Vagina (tissue), 2 donors: ENCODE results near the gene FBXO17. TPM values are rescaled to one million over a fixed set of nuclear protein-coding genes. Genes with fewer than 3 reads are reported as not detected.

Experiments used
- DNase-seq, 2 donors: peaks; one replicate each; pipeline ENCODE4 v3.0.0-alpha.2; 2017; ENCODE audit errors: extremely low spot score in 2 of 2
- H3K27ac ChIP-seq: fragments of 200-600 bp; sonication (generic); one replicate; pipeline ENCODE4 v1.5.1; 2019
- H3K27me3 ChIP-seq: fragments of 200-600 bp; sonication (generic); one replicate; pipeline ENCODE4 v1.5.1; 2019
- H3K36me3 ChIP-seq, 2 donors: fragments of 200-600 bp; sonication (generic); one replicate each; pipeline ENCODE4 v1.5.1; 2017 to 2019
- H3K4me1 ChIP-seq: fragments of 200-600 bp; sonication (generic); one replicate; pipeline ENCODE4 v1.5.1; 2019
- H3K4me3 ChIP-seq, 2 donors: fragments of 200-600 bp; sonication (generic); 1 replicate in 1 of 2; 2 replicates in 1 of 2; pipeline ENCODE4 v1.5.1; 2016 to 2019
- H3K9me3 ChIP-seq: fragments of 200-600 bp; sonication (generic); one replicate; pipeline ENCODE4 v1.5.1; 2019
- CTCF ChIP-seq, 3 experiments: fragments of 450-650 bp in 2 of 3; fragments of 200-600 bp in 1 of 3; sonication (generic) in 1 of 3; IDR thresholded peaks; one replicate each; pipeline ENCODE4 v1.5.1; 2017 to 2019; ENCODE audit warnings: antibody characterized with exemption in 3 of 3, mild to moderate bottlenecking in 2 of 3, moderate library complexity in 2 of 3
- POLR2A ChIP-seq, 2 donors: fragments of 450-650 bp; IDR thresholded peaks; one replicate each; pipeline ENCODE4 v1.6.1; 2017; ENCODE audit warnings: antibody characterized with exemption in 2 of 2, mild to moderate bottlenecking in 2 of 2, moderate library complexity in 2 of 2
- POLR2AphosphoS5 ChIP-seq, 2 donors: sonication (generic); formaldehyde crosslinking; IDR thresholded peaks; one replicate each; pipeline ENCODE4 v1.9.0; 2017; ENCODE audit warnings: antibody characterized with exemption in 2 of 2, mild to moderate bottlenecking in 2 of 2, low read depth in 1 of 2; ENCODE audit not compliant: insufficient read depth in 1 of 2
- intact Hi-C: fragments of 100-400 bp; cut with DNase I; formaldehyde crosslinking; loops from one replicate; pipeline ENCODE4 v1.15.1; 2023
- total RNA-seq: library from RNA; depleted of rRNA; stranded (reverse); fragments of >200 nt; gene quantifications from one replicate; pipeline ENCODE4 v1.2.3, GENCODE V29; 2016

Gene FBXO17
- total RNA-seq, 1 donor from 2014 or later, result 44.0 TPM

- no peak for TF ChIP-seq POLR2A (IDR thresholded peaks at IDR 0.05)
- TF ChIP-seq CTCF (IDR thresholded peaks at IDR 0.05), result no peak
- H3K27ac ChIP-seq, result no peak overlapping the region
- no peaks in the 10 kb centered on the region for H3K27me3 ChIP-seq
- no peak for DNase-seq
- H3K9me3 ChIP-seq, result no peaks in the 10 kb centered on the region
- intact Hi-C loops, result no loop called here
- H3K36me3 ChIP-seq, result no peaks in the 10 kb centered on the region
- H3K4me1 ChIP-seq, result peaks cover 11% of the 10 kb centered on the region
- no peak overlapping the region for H3K4me3 ChIP-seq
Observed at GRCh38 chr19:38951187-38951586, 24.4 kb downstream of the FBXO17 start.

GRCh38 chr19:38949580-38950367 is 25.8 kb downstream of the FBXO17 start:
- intact Hi-C loops, result no loop called here
- Histone ChIP-seq H3K4me1 (peaks cover 11% of the 10 kb centered on the region), H3K36me3 (no peaks in the 10 kb centered on the region), H3K9me3 (no peaks in the 10 kb centered on the region), H3K27me3 (no peaks in the 10 kb centered on the region), H3K27ac (no peak overlapping the region), H3K4me3 (peak overlapping the region; percentile 35 to 46)
- TF ChIP-seq CTCF (IDR thresholded peaks at IDR 0.05) (no peak), POLR2A (IDR thresholded peaks at IDR 0.05) (no peak), POLR2AphosphoS5 (IDR thresholded peaks at IDR 0.05; ENCODE audit: insufficient read depth in 1 of 2, low read depth in 1 of 2) (no peak)
- DNase-seq, result no peak

GRCh38 chr19:38946229-38947010 is 29.1 kb downstream of the FBXO17 start:
- H3K4me3 ChIP-seq, result no peak overlapping the region
- intact Hi-C loops, result no loop called here
- no peaks in the 10 kb centered on the region for H3K27me3 ChIP-seq
- H3K27ac ChIP-seq, result no peak overlapping the region
- DNase-seq, result no peak
- H3K36me3 ChIP-seq, result no peaks in the 10 kb centered on the region
- no peaks in the 10 kb centered on the region for H3K9me3 ChIP-seq
- TF ChIP-seq CTCF (IDR thresholded peaks at IDR 0.05) (no peak), POLR2AphosphoS5 (IDR thresholded peaks at IDR 0.05; ENCODE audit: insufficient read depth in 1 of 2, low read depth in 1 of 2) (no peak), POLR2A (IDR thresholded peaks at IDR 0.05) (no peak)
- peaks cover 11% of the 10 kb centered on the region for H3K4me1 ChIP-seq

- intact Hi-C loops, result no loop called here
- Histone ChIP-seq H3K4me1 (peaks cover 11% of the 10 kb centered on the region), H3K36me3 (no peaks in the 10 kb centered on the region), H3K4me3 (no peak overlapping the region), H3K27ac (no peak overlapping the region), H3K27me3 (no peaks in the 10 kb centered on the region), H3K9me3 (no peaks in the 10 kb centered on the region)
- no peak for TF ChIP-seq POLR2AphosphoS5 (IDR thresholded peaks at IDR 0.05; ENCODE audit: insufficient read depth in 1 of 2, low read depth in 1 of 2)
- TF ChIP-seq POLR2A (IDR thresholded peaks at IDR 0.05), result no peak
- no peak for TF ChIP-seq CTCF (IDR thresholded peaks at IDR 0.05)
- no peak for DNase-seq
Observed at GRCh38 chr19:38945562-38946228, 29.8 kb downstream of the FBXO17 start.
